NB4 (cell line): ENCODE data around the gene ACTG1.

Source experiments
- MYC ChIP-seq: IDR thresholded peaks from 2 replicates; pipeline ENCODE4 v1.6.1; 2011; ENCODE audit warnings: low read depth, low read length
- TF ChIP-seq, protein P1 (sequence below): IDR thresholded peaks from one replicate; pipeline ENCODE4 v1.5.1; 2012; ENCODE audit warnings: low read depth, low read length

DNA sequence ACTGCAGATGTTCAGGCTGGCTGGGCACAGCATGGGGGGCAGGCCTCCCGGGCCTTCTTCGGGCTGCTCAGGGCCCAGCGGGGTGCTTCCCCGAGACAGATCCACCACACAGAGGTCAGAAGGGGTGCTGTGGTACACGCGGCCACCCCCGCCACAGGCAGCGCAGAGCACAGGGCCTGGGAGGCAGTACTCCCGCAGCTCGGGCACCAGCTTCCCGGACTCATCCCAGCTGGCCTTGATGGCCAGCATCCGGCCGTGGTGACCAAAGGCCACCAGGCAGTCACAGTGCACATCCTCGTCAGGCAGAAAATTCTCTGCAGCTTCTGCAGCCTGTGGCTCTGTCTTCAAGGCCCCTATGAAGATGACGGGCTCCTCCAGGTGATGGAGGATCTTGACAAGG is 37.7 kb upstream of the ACTG1 start:
- TF ChIP-seq MYC = no peak
- TF ChIP-seq, protein P1, sequence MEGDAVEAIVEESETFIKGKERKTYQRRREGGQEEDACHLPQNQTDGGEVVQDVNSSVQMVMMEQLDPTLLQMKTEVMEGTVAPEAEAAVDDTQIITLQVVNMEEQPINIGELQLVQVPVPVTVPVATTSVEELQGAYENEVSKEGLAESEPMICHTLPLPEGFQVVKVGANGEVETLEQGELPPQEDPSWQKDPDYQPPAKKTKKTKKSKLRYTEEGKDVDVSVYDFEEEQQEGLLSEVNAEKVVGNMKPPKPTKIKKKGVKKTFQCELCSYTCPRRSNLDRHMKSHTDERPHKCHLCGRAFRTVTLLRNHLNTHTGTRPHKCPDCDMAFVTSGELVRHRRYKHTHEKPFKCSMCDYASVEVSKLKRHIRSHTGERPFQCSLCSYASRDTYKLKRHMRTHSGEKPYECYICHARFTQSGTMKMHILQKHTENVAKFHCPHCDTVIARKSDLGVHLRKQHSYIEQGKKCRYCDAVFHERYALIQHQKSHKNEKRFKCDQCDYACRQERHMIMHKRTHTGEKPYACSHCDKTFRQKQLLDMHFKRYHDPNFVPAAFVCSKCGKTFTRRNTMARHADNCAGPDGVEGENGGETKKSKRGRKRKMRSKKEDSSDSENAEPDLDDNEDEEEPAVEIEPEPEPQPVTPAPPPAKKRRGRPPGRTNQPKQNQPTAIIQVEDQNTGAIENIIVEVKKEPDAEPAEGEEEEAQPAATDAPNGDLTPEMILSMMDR = no peak
